Erythroblast (primary cell): ENCODE measurements around the gene PDE3A.

Source experiments
- GATA1 ChIP-seq: IDR thresholded peaks from 2 replicates; pipeline ENCODE4 v1.6.1; 2011; ENCODE audit warnings: low read depth, mild to moderate bottlenecking, control low read depth, low read length, moderate library complexity
- POLR2A ChIP-seq: IDR thresholded peaks from 2 replicates; pipeline ENCODE4 v1.6.1; 2011; ENCODE audit warnings: mild to moderate bottlenecking, low read length

DNA sequence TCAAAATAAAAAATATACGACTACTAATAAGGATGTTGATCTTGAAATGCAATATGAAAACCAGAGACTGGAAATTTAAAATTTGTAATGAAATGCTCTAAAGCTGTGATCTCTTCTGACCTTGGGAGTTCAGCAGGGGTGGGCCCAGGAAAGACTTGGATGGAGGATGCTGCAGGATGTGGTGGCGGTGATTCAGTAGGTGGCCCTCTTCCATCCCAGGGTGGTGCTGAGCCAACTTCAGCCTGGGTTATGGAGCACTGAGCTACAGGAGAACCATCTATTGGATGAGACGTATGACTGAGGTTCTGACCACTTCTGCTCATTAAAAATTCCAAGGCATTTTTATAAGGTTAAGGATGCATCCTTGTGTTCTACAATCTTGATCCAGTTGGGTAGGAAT, 6.9 kb upstream of the PDE3A start:
- no peak for TF ChIP-seq POLR2A
- TF ChIP-seq GATA1: no peak
